ENCODE measurements around the gene ACSS3.
"Not testable (repeated sequence)": the region's sequence is repeated elsewhere in the genome, so short reads cannot be mapped to it uniquely, and the experiment has no call there.

The ACSS3 gene

GRCh38 chr12:81077686-81078441 is at the start of gene ACSS3:
TSS of gene ACSS3 (plus strand) at chr12:81078079. CDS start at chr12:81078121, 42 bp downstream.
- DNase-seq: no peak

- no peak for DNase-seq
These were observed 43.0 kb upstream of the ACSS3 start for GRCh38 chr12:81034926-81035325.

GRCh38 chr12:81039231-81039630 is 38.6 kb upstream of the ACSS3 start:
- no peak for DNase-seq

- no peak for DNase-seq
These were observed 33.7 kb upstream of the ACSS3 start for GRCh38 chr12:81043979-81044740.

- not testable (repeated sequence) for DNase-seq
These were observed 12.9 kb upstream of the ACSS3 start for GRCh38 chr12:81064971-81065370.

GRCh38 chr12:81070846-81071245 is 7.0 kb upstream of the ACSS3 start:
- no peak for DNase-seq

GRCh38 chr12:81075539-81075938 is 2.3 kb upstream of the ACSS3 start:
- no peak for DNase-seq

- no peak for DNase-seq
These were observed 572 bp upstream of the ACSS3 start for GRCh38 chr12:81077329-81077685.

GRCh38 chr12:81078469-81079196 is 754 bp downstream of the ACSS3 start:
- DNase-seq: no peak

GRCh38 chr12:81079280-81080076 is 1.6 kb downstream of the ACSS3 start:
- DNase-seq: no peak

GRCh38 chr12:81080431-81080983 is 2.6 kb downstream of the ACSS3 start:
- no peak for DNase-seq

- no peak for DNase-seq
These were observed 3.8 kb downstream of the ACSS3 start for GRCh38 chr12:81081726-81082125.

GRCh38 chr12:81083018-81083417 is 5.1 kb downstream of the ACSS3 start:
- DNase-seq: no peak

- no peak for DNase-seq
These were observed 6.1 kb downstream of the ACSS3 start for GRCh38 chr12:81083906-81084513.

- no peak for DNase-seq
These were observed 7.0 kb downstream of the ACSS3 start for GRCh38 chr12:81084811-81085350.

GRCh38 chr12:81085832-81086231 is 8.0 kb downstream of the ACSS3 start:
- no peak for DNase-seq

GRCh38 chr12:81086342-81086741 is 8.5 kb downstream of the ACSS3 start:
- no peak for DNase-seq

GRCh38 chr12:81088221-81088620 is 10.3 kb downstream of the ACSS3 start:
- DNase-seq: no peak

GRCh38 chr12:81089412-81089811 is 11.5 kb downstream of the ACSS3 start:
- no peak for DNase-seq

GRCh38 chr12:81092053-81092452 is 14.2 kb downstream of the ACSS3 start:
- no peak for DNase-seq

GRCh38 chr12:81094718-81095360 is 17.0 kb downstream of the ACSS3 start:
- DNase-seq: no peak
